Glutamatergic neuron (in vitro differentiated cells): ENCODE measurements around the gene CPHXL. TPM values are rescaled to one million over a fixed set of nuclear protein-coding genes. Genes with fewer than 3 reads are reported as not detected.

ENCODE experiments used
- DNase-seq: peaks from one replicate; pipeline ENCODE4 v3.0.0; 2022
- H3K27ac Mint-ChIP-seq: one replicate; pipeline ENCODE4 v1.8.0; 2020; ENCODE audit warnings: mild to moderate bottlenecking, mixed read lengths, inconsistent platforms; ENCODE audit not compliant: unreplicated experiment
- H3K27me3 Mint-ChIP-seq: one replicate; pipeline ENCODE4 v1.8.0; 2020; ENCODE audit warnings: mild to moderate bottlenecking, moderate library complexity, mixed read lengths, inconsistent platforms; ENCODE audit not compliant: unreplicated experiment
- H3K36me3 Mint-ChIP-seq: one replicate; pipeline ENCODE4 v1.8.0; 2020; ENCODE audit warnings: mild to moderate bottlenecking, mixed read lengths, inconsistent platforms; ENCODE audit not compliant: unreplicated experiment
- H3K4me1 Mint-ChIP-seq: one replicate; pipeline ENCODE4 v1.8.0; 2020; ENCODE audit warnings: mild to moderate bottlenecking, low read depth, mixed read lengths, inconsistent platforms; ENCODE audit not compliant: unreplicated experiment
- H3K4me3 Mint-ChIP-seq: one replicate; pipeline ENCODE4 v1.8.0; 2020; ENCODE audit warnings: mild to moderate bottlenecking, mixed read lengths, inconsistent platforms; ENCODE audit not compliant: unreplicated experiment
- H3K9me3 Mint-ChIP-seq: one replicate; pipeline ENCODE4 v1.8.0; 2020; ENCODE audit warnings: mild to moderate bottlenecking, moderate library complexity, mixed read lengths, inconsistent platforms; ENCODE audit not compliant: unreplicated experiment
- CTCF ChIP-seq: fragments of 200-600 bp; sonication (generic); IDR thresholded peaks from one replicate; pipeline ENCODE4 v1.5.0; 2021; ENCODE audit not compliant: partially characterized antibody, unreplicated experiment
- total RNA-seq: library from RNA; stranded (reverse); fragmentation: NEBNext Ultra II Directional; extraction: Animal tissue kit (Norgen Biotek cat#: 25700); gene quantifications from one replicate; pipeline ENCODE4 v1.2.1, GENCODE V29; 2021; ENCODE audit not compliant: unreplicated experiment

CPHXL gene
- total RNA-seq, 1 donor from 2014 or later = not detected

DNA sequence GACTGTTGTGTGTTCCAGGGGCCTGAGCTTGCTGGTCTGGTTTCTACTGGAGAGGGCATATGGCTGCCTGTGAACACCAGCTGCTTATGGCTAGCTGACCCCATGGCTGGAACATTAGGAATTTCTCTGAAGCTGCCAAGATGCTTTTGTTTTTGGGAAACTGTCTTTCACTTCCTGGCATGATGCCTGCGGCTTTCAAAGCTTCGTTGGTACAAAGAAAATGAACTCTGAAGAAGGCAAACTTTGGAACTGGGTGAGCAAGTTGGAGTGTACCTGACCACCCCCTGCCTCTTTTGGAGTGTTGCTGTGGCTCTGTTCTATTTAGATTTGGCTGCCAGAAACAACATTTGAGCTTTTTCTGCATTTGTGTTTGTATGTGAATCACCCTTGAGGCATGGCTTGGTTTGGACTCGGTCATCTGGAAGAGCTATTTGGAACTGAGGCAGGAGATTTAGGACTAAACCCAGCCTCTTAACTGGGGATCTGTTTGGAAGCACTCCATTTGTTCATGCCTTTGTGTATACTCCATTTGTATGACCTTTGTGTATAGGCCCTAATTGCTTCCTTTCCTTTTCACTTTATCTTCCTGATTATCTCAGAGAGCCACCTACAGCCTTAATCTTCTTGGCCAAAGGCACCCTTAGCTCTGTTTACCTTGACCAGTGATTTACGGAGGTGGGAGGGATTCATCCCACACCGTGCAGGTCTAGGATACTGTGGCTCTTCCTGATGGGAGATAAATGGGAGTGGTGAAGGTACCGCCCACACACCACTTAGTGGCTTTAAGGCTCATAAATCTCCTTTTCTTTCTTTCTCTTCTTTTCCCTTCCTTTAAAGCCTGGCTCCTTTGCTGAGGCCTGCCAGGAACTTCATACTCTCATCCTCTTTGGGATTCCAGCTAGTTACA, 7.3 kb upstream of the CPHXL start:
- Mint-ChIP-seq H3K4me3 (no peak overlapping the region), H3K36me3 (no peaks in the 10 kb centered on the region)

DNA sequence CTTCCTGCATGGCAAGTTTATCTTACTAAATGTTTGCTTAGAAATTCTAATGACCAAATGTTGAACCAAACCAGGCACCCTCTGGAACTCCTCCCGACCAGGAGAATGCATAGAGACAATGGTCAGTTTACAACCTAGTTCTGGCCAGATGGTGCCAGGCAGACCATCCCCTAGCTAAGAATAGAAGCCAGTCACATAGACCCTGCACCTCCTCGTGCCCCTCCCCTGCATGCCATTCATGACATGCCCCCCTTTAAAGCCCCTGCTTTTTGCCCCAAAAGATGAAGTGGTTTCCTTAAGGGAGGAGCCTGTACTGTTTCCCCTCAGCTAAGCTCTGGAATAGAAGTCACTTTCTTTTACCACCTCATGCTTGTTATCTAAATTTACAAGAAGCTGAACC, 6.6 kb upstream of the CPHXL start:
- Mint-ChIP-seq H3K9me3 (no peaks in the 10 kb centered on the region), H3K27ac (no peak overlapping the region), H3K4me3 (no peak overlapping the region), H3K27me3 (no peaks in the 10 kb centered on the region), H3K4me1 (peaks cover 3% of the 10 kb centered on the region), H3K36me3 (no peaks in the 10 kb centered on the region)
- DNase-seq = no peak
- no peak for TF ChIP-seq CTCF

More for the DNA sequence above, 7.3 kb upstream of the CPHXL start:
- Mint-ChIP-seq H3K27ac (no peak overlapping the region), H3K27me3 (no peaks in the 10 kb centered on the region), H3K9me3 (peaks cover 2% of the 10 kb centered on the region), H3K4me1 (peaks cover 3% of the 10 kb centered on the region)
- no peak for TF ChIP-seq CTCF
- DNase-seq = no peak

DNA sequence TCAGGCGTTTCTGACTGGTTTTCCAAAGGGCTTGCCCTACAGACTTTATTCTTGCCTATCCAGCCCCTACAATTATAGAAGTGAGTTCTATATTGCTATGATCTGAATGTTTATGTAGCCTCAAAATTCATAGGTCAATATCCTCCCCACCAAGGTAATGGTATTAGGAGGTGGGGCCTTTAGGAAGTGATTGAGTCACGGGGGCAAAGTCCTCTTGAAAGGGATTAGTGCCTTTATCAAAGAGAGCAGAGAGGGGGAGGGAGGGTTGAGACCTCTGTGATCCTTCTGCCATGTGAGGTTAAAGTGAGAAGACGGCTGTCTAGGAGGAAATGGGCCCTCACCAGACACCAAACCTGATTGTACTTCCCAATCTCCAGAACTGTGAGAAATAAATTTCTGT, 931 bp upstream of the CPHXL start:
- no peaks in the 10 kb centered on the region for H3K4me1 Mint-ChIP-seq
- no peak for DNase-seq
- TF ChIP-seq CTCF = no peak
- H3K9me3 Mint-ChIP-seq = no peaks in the 10 kb centered on the region
- H3K27ac Mint-ChIP-seq = no peak overlapping the region
- no peak overlapping the region for H3K4me3 Mint-ChIP-seq
- no peaks in the 10 kb centered on the region for H3K27me3 Mint-ChIP-seq
- no peaks in the 10 kb centered on the region for H3K36me3 Mint-ChIP-seq

- Mint-ChIP-seq H3K4me3 (no peak overlapping the region), H3K4me1 (no peaks in the 10 kb centered on the region), H3K9me3 (no peaks in the 10 kb centered on the region), H3K27ac (no peak overlapping the region), H3K36me3 (no peaks in the 10 kb centered on the region), H3K27me3 (peaks cover 4% of the 10 kb centered on the region)
- no peak for DNase-seq
- no peak for TF ChIP-seq CTCF
These were observed 7.8 kb downstream of the CPHXL start for GRCh38 chr16:75718452-75718851.

DNA sequence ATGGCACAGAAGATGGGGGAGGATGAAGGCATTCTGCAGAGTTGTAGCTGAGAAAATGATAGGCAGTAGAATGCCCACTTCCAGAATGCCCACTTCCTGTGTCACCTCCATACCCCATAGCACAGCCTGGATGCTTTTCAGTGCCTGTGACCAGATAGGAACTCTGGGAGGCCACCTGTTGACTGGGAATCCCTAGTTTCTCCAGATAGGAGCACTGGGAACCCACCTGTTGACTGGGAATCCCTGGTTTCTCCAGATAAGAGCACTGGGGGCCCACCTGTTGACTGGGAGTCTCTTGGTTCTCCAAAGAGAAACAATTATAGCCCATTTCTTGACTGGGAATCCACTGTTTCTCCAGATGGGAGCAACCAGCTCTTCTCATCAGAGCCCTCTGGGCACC, 11.6 kb downstream of the CPHXL start:
- Mint-ChIP-seq H3K4me3 (no peak overlapping the region), H3K36me3 (no peaks in the 10 kb centered on the region), H3K4me1 (no peaks in the 10 kb centered on the region), H3K27ac (no peak overlapping the region), H3K9me3 (no peaks in the 10 kb centered on the region), H3K27me3 (peaks cover 4% of the 10 kb centered on the region)
- no peak for DNase-seq
- TF ChIP-seq CTCF = no peak
